HG03460 (cell line): ENCODE data around the gene NKPD1.

Experiments used
- ATAC-seq: cut with Tn5 transposase; IDR thresholded peaks from one replicate; pipeline ENCODE4 v1.9.1; 2021; ENCODE audit not compliant: unreplicated experiment

The NKPD1 gene

GRCh38 chr19:45160870-45161737, at the start of gene NKPD1:
NKPD1 (minus strand) TSS chr19:45160982; CDS start chr19:45160150, 832 bp downstream.
- ATAC-seq: no peak

- ATAC-seq: no peak
Observed at GRCh38 chr19:45206328-45206727, 45.5 kb upstream of the NKPD1 start.

- ATAC-seq: no peak
Observed at GRCh38 chr19:45205810-45206209, 45.0 kb upstream of the NKPD1 start.

GRCh38 chr19:45202637-45203036, 41.9 kb upstream of the NKPD1 start:
- no peak for ATAC-seq

- ATAC-seq: no peak
Observed at GRCh38 chr19:45200568-45200967, 39.8 kb upstream of the NKPD1 start.

GRCh38 chr19:45195764-45196163, 35.0 kb upstream of the NKPD1 start:
- no peak for ATAC-seq

GRCh38 chr19:45191375-45191774, 30.6 kb upstream of the NKPD1 start:
- no peak for ATAC-seq

- ATAC-seq: no peak
Observed at GRCh38 chr19:45189971-45190370, 29.2 kb upstream of the NKPD1 start.

GRCh38 chr19:45187421-45188100, 26.8 kb upstream of the NKPD1 start:
- no peak for ATAC-seq

GRCh38 chr19:45186509-45187334, 25.9 kb upstream of the NKPD1 start:
- ATAC-seq: no peak

- no peak for ATAC-seq
Observed at GRCh38 chr19:45184115-45184514, 23.3 kb upstream of the NKPD1 start.

GRCh38 chr19:45182758-45183157, 22.0 kb upstream of the NKPD1 start:
- ATAC-seq: no peak

- no peak for ATAC-seq
Observed at GRCh38 chr19:45180936-45181335, 20.2 kb upstream of the NKPD1 start.

- no peak for ATAC-seq
Observed at GRCh38 chr19:45179892-45180370, 19.1 kb upstream of the NKPD1 start.

GRCh38 chr19:45179072-45179891, 18.5 kb upstream of the NKPD1 start:
- ATAC-seq: no peak

- ATAC-seq: peak; percentile 71
Observed at GRCh38 chr19:45178262-45179071, 17.7 kb upstream of the NKPD1 start, which contains the start of gene BLOC1S3. BLOC1S3 (plus strand) TSS chr19:45178784; CDS start chr19:45179297, 513 bp downstream.

- peak; percentile 1 for ATAC-seq
Observed at GRCh38 chr19:45177817-45178261, 17.1 kb upstream of the NKPD1 start, which contains the start of gene TRAPPC6A. TRAPPC6A (minus strand) TSS chr19:45178237; CDS start chr19:45178218, 19 bp downstream.

- no peak for ATAC-seq
Observed at GRCh38 chr19:45175515-45176345, 14.9 kb upstream of the NKPD1 start.
